Measurements from ENCODE around the gene SMIM32.
A peak's percentile ranks its signal among the peaks of the same experiment; 100 is the strongest.

SMIM32 gene

GRCh38 chr5:136182618-136183017 is 10.3 kb downstream of the SMIM32 start:
- no peaks in the 10 kb centered on the region for H3F3A ChIP-seq (ENCODE audit: insufficient read depth, low read length)
- no peaks in the 10 kb centered on the region for H3K79me2 ChIP-seq (ENCODE audit: low read length)
- no peak overlapping the region for H3K4me3 ChIP-seq (ENCODE audit: low read length)
- no peak overlapping the region for H3K27ac ChIP-seq (ENCODE audit: low read length)
- H3K9me2 ChIP-seq (replicated peaks; ENCODE audit: insufficient read depth, low read length), result no peaks in the 10 kb centered on the region
- H3K4me2 ChIP-seq (ENCODE audit: low read depth, low read length), result no peak overlapping the region
- H3K9me3 ChIP-seq (replicated peaks; ENCODE audit: insufficient read depth, low read length), result no peaks in the 10 kb centered on the region
- H3K9ac ChIP-seq (ENCODE audit: low read length), result no peak overlapping the region
- no peaks in the 10 kb centered on the region for H4K20me1 ChIP-seq (ENCODE audit: insufficient read depth, low read length)
- H3K36me3 ChIP-seq (replicated peaks; ENCODE audit: insufficient read depth, low read length), result 0 out of 2 replicates have a peak, but pooled peaks cover 4% of the 10 kb centered on the region
- no peaks in the 10 kb centered on the region for H3K4me1 ChIP-seq (ENCODE audit: low read length)
- H3K27me3 ChIP-seq (replicated peaks; ENCODE audit: insufficient read depth, low read length), result no peaks in the 10 kb centered on the region
- no peak for DNase-seq
- H2AFZ ChIP-seq (ENCODE audit: low read length), result no peak overlapping the region
- TF ChIP-seq CTCF (IDR thresholded peaks at IDR 0.05; ENCODE audit: low read length) (no peak), EZH2phosphoT487 (IDR thresholded peaks at IDR 0.05; ENCODE audit: low read length) (no peak), EZH2 (optimal IDR thresholded peaks at IDR 0.05; ENCODE audit: low read depth, low read length) (no peak)

- Histone ChIP-seq H4K20me1 (ENCODE audit: insufficient read depth, low read length) (no peaks in the 10 kb centered on the region), H3K4me2 (ENCODE audit: low read depth, low read length) (no peak overlapping the region), H3K4me1 (ENCODE audit: low read length) (no peaks in the 10 kb centered on the region), H3F3A (ENCODE audit: insufficient read depth, low read length) (no peaks in the 10 kb centered on the region), H2AFZ (ENCODE audit: low read length) (no peak overlapping the region), H3K27ac (ENCODE audit: low read length) (no peak overlapping the region), H3K9me3 (replicated peaks; ENCODE audit: insufficient read depth, low read length) (no peaks in the 10 kb centered on the region), H3K4me3 (ENCODE audit: low read length) (no peak overlapping the region), H3K9me2 (replicated peaks; ENCODE audit: insufficient read depth, low read length) (no peaks in the 10 kb centered on the region), H3K79me2 (ENCODE audit: low read length) (peaks cover 37% of the 10 kb centered on the region), H3K27me3 (replicated peaks; ENCODE audit: insufficient read depth, low read length) (no peaks in the 10 kb centered on the region), H3K9ac (ENCODE audit: low read length) (no peak overlapping the region), H3K36me3 (replicated peaks; ENCODE audit: insufficient read depth, low read length) (peaks cover 4% of the 10 kb centered on the region)
- DNase-seq, result peak; percentile 50
- peak; percentile 64 for TF ChIP-seq CTCF (IDR thresholded peaks at IDR 0.05; ENCODE audit: low read length)
- no peak for TF ChIP-seq EZH2phosphoT487 (IDR thresholded peaks at IDR 0.05; ENCODE audit: low read length)
Observed at GRCh38 chr5:136174021-136174659, 18.8 kb downstream of the SMIM32 start.

GRCh38 chr5:136169218-136169617 is 23.7 kb downstream of the SMIM32 start:
- DNase-seq, result no peak
- H3K79me2 ChIP-seq (ENCODE audit: low read length), result peaks cover 54% of the 10 kb centered on the region
- H3K4me1 ChIP-seq (ENCODE audit: low read length), result peaks cover 12% of the 10 kb centered on the region
- peaks cover 10% of the 10 kb centered on the region; the same call in 1 of the 2 replicates for H3F3A ChIP-seq (ENCODE audit: insufficient read depth, low read length)
- TF ChIP-seq CTCF (IDR thresholded peaks at IDR 0.05; ENCODE audit: low read length) (no peak), EZH2 (optimal IDR thresholded peaks at IDR 0.05; ENCODE audit: low read depth, low read length) (no peak), EZH2phosphoT487 (IDR thresholded peaks at IDR 0.05; ENCODE audit: low read length) (no peak)
- peaks cover 7% of the 10 kb centered on the region for H3K36me3 ChIP-seq (replicated peaks; ENCODE audit: insufficient read depth, low read length)
- no peaks in the 10 kb centered on the region for H3K27me3 ChIP-seq (replicated peaks; ENCODE audit: insufficient read depth, low read length)
- no peaks in the 10 kb centered on the region for H3K9me2 ChIP-seq (replicated peaks; ENCODE audit: insufficient read depth, low read length)
- no peaks in the 10 kb centered on the region for H4K20me1 ChIP-seq (ENCODE audit: insufficient read depth, low read length)
- no peak overlapping the region for H3K9ac ChIP-seq (ENCODE audit: low read length)
- H3K27ac ChIP-seq (ENCODE audit: low read length), result no peak overlapping the region
- no peak overlapping the region for H3K4me3 ChIP-seq (ENCODE audit: low read length)
- no peak overlapping the region for H3K4me2 ChIP-seq (ENCODE audit: low read depth, low read length)
- no peak overlapping the region for H2AFZ ChIP-seq (ENCODE audit: low read length)
- no peaks in the 10 kb centered on the region for H3K9me3 ChIP-seq (replicated peaks; ENCODE audit: insufficient read depth, low read length)
